Endothelial cell of umbilical vein (primary cell): ENCODE measurements around the gene RASAL3. TPM values are rescaled to one million over a fixed set of nuclear protein-coding genes. Genes with fewer than 3 reads are reported as not detected.

Experiments
- BruUV-seq: library from RNA; stranded (reverse); fragments of 400-500 nt; replicated peaks from 2 replicates; lab custom pipeline; 2021; lab: Mats Ljungman, UMichigan
- CTCF ChIA-PET: fragments of 300-600, 350-600 bp; sonication (Branson Sonifier 250); formaldehyde crosslinking; loops from one replicate; lab custom pipeline; 2021; ENCODE audit warnings: antibody characterized with exemption, inconsistent platforms; lab: Charles Lee
- POLR2A ChIA-PET: fragments of 300-600, 350-600 bp; sonication (Branson Sonifier 250); formaldehyde crosslinking; loops from one replicate; lab custom pipeline; 2021; ENCODE audit warnings: antibody characterized with exemption, inconsistent platforms; lab: Charles Lee
- DNase-seq: peaks from one replicate; pipeline ENCODE4 v3.0.0-alpha.2; 2011; ENCODE audit warnings: low read depth, low spot score
- FAIRE-seq: peaks from 2 replicates; lab custom pipeline; 2011; peaks lifted over from hg19 to GRCh38; lab: Jason Lieb, UNC
- H2AFZ ChIP-seq: 2 replicates; pipeline ENCODE4 v1.6.0; 2012; ENCODE audit warnings: low read depth, low read length, control low read depth, inconsistent platforms
- H3K27ac ChIP-seq: 2 replicates; pipeline ENCODE4 v1.5.1; 2011; ENCODE audit warnings: low read depth, mild to moderate bottlenecking, control low read depth, low read length, moderate library complexity; ENCODE audit not compliant: insufficient read depth
- H3K27me3 ChIP-seq, 2 experiments: 2 replicates each; pipeline versions ENCODE4 v1.6.0 to v1.6.1; 2011; ENCODE audit warnings: low read length in 2 of 2, mixed read lengths in 1 of 2; ENCODE audit not compliant: control insufficient read depth in 2 of 2, insufficient read depth in 2 of 2
- H3K36me3 ChIP-seq, 2 experiments: 2 replicates in 1 of 2; 3 replicates in 1 of 2; pipeline ENCODE4 v1.5.1; 2011; ENCODE audit warnings: low read length in 2 of 2, mild to moderate bottlenecking in 1 of 2, moderate library complexity in 1 of 2; ENCODE audit not compliant: control insufficient read depth in 2 of 2, insufficient read depth in 2 of 2; ENCODE audit errors: extremely low read depth in 1 of 2
- H3K4me1 ChIP-seq: 3 replicates; pipeline ENCODE4 v1.5.1; 2011; ENCODE audit warnings: mild to moderate bottlenecking, low read length; ENCODE audit not compliant: control insufficient read depth, insufficient read depth; ENCODE audit errors: extremely low read depth
- H3K4me2 ChIP-seq: 2 replicates; pipeline ENCODE4 v1.6.1; 2011; ENCODE audit warnings: low read length, control low read depth, mixed read lengths; ENCODE audit not compliant: insufficient read depth
- H3K4me3 ChIP-seq, 3 experiments: fragments of 200-600 bp in 1 of 3; sonication (generic), shearing (Covaris generic) in 1 of 3; replicated peaks in 1 of 3; 2 replicates each; pipeline ENCODE4 v1.5.1; 2011 to 2016; ENCODE audit warnings: control low read depth in 3 of 3, low read length in 3 of 3, mild to moderate bottlenecking in 2 of 3, inconsistent platforms in 1 of 3, low read depth in 1 of 3, moderate library complexity in 1 of 3; ENCODE audit not compliant: insufficient read depth in 1 of 3
- H3K79me2 ChIP-seq: 2 replicates; pipeline ENCODE4 v1.6.0; 2012; ENCODE audit warnings: low read length, inconsistent platforms; ENCODE audit not compliant: control insufficient read depth, insufficient read depth
- H3K9ac ChIP-seq: replicated peaks from 2 replicates; pipeline ENCODE3; 2011; ENCODE audit warnings: low read length, control low read depth; ENCODE audit not compliant: insufficient read depth; ENCODE audit errors: extremely low read depth
- H3K9me1 ChIP-seq: replicated peaks from 3 replicates; pipeline ENCODE4 v1.6.0; 2011; ENCODE audit warnings: mild to moderate bottlenecking, low read length; ENCODE audit not compliant: control insufficient read depth, insufficient read depth; ENCODE audit errors: extremely low read depth
- H3K9me3 ChIP-seq: replicated peaks from 2 replicates; pipeline ENCODE4 v1.5.1; 2012; ENCODE audit warnings: low read length, inconsistent platforms; ENCODE audit not compliant: control insufficient read depth, insufficient read depth
- H4K20me1 ChIP-seq: replicated peaks from 2 replicates; pipeline ENCODE3; 2011; ENCODE audit warnings: mild to moderate bottlenecking, low read length; ENCODE audit not compliant: control insufficient read depth, insufficient read depth; ENCODE audit errors: extremely low read depth
- FOS ChIP-seq: IDR thresholded peaks from 2 replicates; pipeline ENCODE4 v1.6.1; 2011; ENCODE audit warnings: mild to moderate bottlenecking, low read length, moderate library complexity, borderline replicate concordance; ENCODE audit not compliant: insufficient read depth
- GATA2 ChIP-seq: IDR thresholded peaks from 2 replicates; pipeline ENCODE4 v1.7.0; 2011; ENCODE audit warnings: low read depth, mild to moderate bottlenecking, moderate library complexity, mixed read lengths, low read length; ENCODE audit not compliant: insufficient read length, insufficient read depth
- JUN ChIP-seq: IDR thresholded peaks from 2 replicates; pipeline ENCODE4 v1.6.1; 2011; ENCODE audit warnings: borderline replicate concordance, low read depth; ENCODE audit not compliant: insufficient read length, insufficient read depth
- MYC ChIP-seq: IDR thresholded peaks from one replicate; pipeline ENCODE4 v1.6.1; 2011; ENCODE audit warnings: mild to moderate bottlenecking, low read depth, low read length
- POLR2A ChIP-seq: IDR thresholded peaks from 2 replicates; pipeline ENCODE4 v1.6.1; 2012; ENCODE audit warnings: low read depth, mild to moderate bottlenecking, control low read depth, low read length
- POLR2AphosphoS5 ChIP-seq: IDR thresholded peaks from 2 replicates; pipeline ENCODE4 v1.6.1; 2012; ENCODE audit warnings: low read depth, mild to moderate bottlenecking, control low read depth, low read length, moderate library complexity; ENCODE audit not compliant: insufficient read depth
- dilution Hi-C: fragments of 300-500 bp; cut with MboI; formaldehyde crosslinking; loops from one replicate; pipeline ENCODE4 v1.15.0; 2019; ENCODE audit warnings: low sequenced_read_pairs; ENCODE audit not compliant: extremely low pct_ligation_motif_present
- intact Hi-C: fragments of 100-400 bp; cut with micrococcal nuclease; formaldehyde crosslinking; loops from one replicate; pipeline ENCODE4 v1.10.0; 2022
- polyA plus RNA-seq, 4 experiments: library from polyadenylated mRNA; depleted of rRNA in 3 of 4; stranded (reverse) in 3 of 4; unstranded in 1 of 4; fragments of >200 nt; gene quantifications; 2 replicates each; pipeline versions ENCODE4 v1.2.1 to v1.2.3, GENCODE V29; 2011 to 2012; ENCODE audit warnings: missing spikeins in 1 of 4
- total RNA-seq: library from RNA; stranded (reverse); gene quantifications from 2 replicates; pipeline ENCODE4 v1.2.3, GENCODE V29; 2021
- TF ChIP-seq, protein P1 (sequence below): IDR thresholded peaks from 2 replicates; pipeline ENCODE4 v1.6.1; 2011; ENCODE audit not compliant: insufficient read depth, insufficient read length

Gene RASAL3
- total and polyA plus RNA-seq, 2 donors (not counting 3 experiments of a cell fraction or from before 2014, with no cell fraction given), result 4.1 to 5.7 TPM

DNA sequence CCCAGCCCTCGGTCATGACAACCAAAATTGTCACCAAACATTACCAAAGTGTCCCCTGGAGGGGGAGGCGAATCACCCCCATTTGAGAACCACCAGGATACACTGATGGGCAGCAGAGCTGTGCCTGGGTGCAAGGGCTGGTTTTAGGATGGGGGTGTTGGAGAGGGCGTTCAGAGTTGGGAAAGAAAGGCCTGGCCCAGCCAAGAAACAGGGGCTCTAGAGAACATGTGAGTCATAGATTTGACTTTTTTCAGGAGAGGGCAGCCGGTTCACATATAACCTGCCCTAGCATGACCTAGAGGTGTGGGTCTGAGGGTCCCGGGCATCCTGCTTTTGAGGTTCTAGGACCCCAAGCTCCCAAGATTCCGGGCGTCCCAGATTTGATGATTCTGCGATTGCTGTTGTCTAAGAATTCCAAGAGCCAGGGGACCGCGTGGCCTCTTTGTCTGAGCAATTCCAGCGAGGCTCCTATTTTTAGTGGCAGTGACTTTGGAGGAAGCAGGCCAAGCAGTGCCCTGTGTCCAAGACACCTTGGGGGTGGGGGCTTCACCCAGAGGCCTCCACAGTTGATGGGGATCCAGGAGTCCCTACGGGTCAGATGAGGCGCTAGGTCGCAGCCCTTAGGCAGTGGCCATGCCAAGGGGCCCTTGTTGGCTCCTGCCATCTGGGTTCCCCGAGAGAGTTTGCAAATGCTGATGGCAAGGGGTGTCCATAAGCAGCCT, 19.7 kb downstream of the RASAL3 start:
- no peak overlapping the region for H2AFZ ChIP-seq
- H3K79me2 ChIP-seq, result no peaks in the 10 kb centered on the region
- H3K4me1 ChIP-seq, result peaks cover 8% of the 10 kb centered on the region
- TF ChIP-seq MYC (no peak), FOS (no peak), POLR2A (no peak), JUN (no peak), GATA2 (no peak)
- TF ChIP-seq, protein P1, sequence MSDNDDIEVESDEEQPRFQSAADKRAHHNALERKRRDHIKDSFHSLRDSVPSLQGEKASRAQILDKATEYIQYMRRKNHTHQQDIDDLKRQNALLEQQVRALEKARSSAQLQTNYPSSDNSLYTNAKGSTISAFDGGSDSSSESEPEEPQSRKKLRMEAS, result no peak
- no peak overlapping the region for H3K27ac ChIP-seq
- DNase-seq, result no peak
- no peak for FAIRE-seq
- dilution Hi-C loops, result no loop called here
- H3K4me3 ChIP-seq, result no peak overlapping the region
- intact Hi-C loops, result no loop called here
- no peaks in the 10 kb centered on the region for H3K27me3 ChIP-seq
- no peaks in the 10 kb centered on the region for H4K20me1 ChIP-seq
- BruUV-seq, result no TSS peak
- no peaks in the 10 kb centered on the region for H3K9me3 ChIP-seq
- CTCF ChIA-PET, result no interaction called here
- H3K36me3 ChIP-seq, result no peaks in the 10 kb centered on the region
- H3K4me2 ChIP-seq, result no peak overlapping the region
- H3K9ac ChIP-seq, result no peak overlapping the region
- no peaks in the 10 kb centered on the region for H3K9me1 ChIP-seq
- POLR2A ChIA-PET, result no interaction called here

DNA sequence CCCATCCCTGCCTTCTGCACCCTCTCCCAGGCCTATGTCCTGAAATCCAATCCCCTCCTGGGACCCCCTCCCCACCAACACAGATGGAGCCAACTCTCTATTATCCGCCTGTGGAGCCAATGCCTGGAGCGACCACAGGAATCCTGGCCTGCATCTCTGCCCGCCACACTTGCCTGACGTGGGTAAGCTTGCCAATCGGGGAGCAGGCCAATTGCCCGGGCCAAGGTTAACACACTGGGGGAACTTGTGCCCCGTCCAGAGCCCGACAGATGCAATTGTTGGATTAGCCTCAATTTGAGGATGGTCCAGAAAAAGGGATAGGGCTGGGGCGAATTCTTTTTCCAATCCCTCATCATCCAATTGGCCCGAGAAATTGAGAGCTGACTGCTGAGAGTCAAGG, 20.5 kb downstream of the RASAL3 start:
- no peaks in the 10 kb centered on the region for H3K9me1 ChIP-seq

More for the DNA sequence above, 20.5 kb downstream of the RASAL3 start:
- no peak overlapping the region for H2AFZ ChIP-seq
- TF ChIP-seq MYC, result no peak
- TF ChIP-seq POLR2A, result no peak
- TF ChIP-seq FOS, result no peak
- TF ChIP-seq POLR2AphosphoS5, result no peak
- TF ChIP-seq GATA2, result no peak
- TF ChIP-seq, protein P1, result no peak
- DNase-seq (no peak), FAIRE-seq (no peak)
- no TSS peak for BruUV-seq
- no peaks in the 10 kb centered on the region for H3K9me3 ChIP-seq
- H3K4me2 ChIP-seq, result no peak overlapping the region
- CTCF ChIA-PET, result no interaction called here
- H3K36me3 ChIP-seq, result no peaks in the 10 kb centered on the region
- H3K9ac ChIP-seq, result no peak overlapping the region
- peaks cover 3% of the 10 kb centered on the region for H3K4me1 ChIP-seq
- H4K20me1 ChIP-seq, result no peaks in the 10 kb centered on the region
- no peaks in the 10 kb centered on the region for H3K79me2 ChIP-seq
- no peak overlapping the region for H3K4me3 ChIP-seq
- POLR2A ChIA-PET, result no interaction called here
- intact Hi-C loops (no loop called here), dilution Hi-C loops (no loop called here)
- H3K27ac ChIP-seq, result no peak overlapping the region
- H3K27me3 ChIP-seq, result no peaks in the 10 kb centered on the region
